Fibroblast of villous mesenchyme (primary cell): ENCODE data around the gene LHFPL2. TPM values are rescaled to one million over a fixed set of nuclear protein-coding genes. Genes with fewer than 3 reads are reported as not detected.
"Not testable (repeated sequence)": the region's sequence is repeated elsewhere in the genome, so short reads cannot be mapped to it uniquely, and the experiment has no call there.

Experiments used
- DNase-seq: peaks from one replicate; pipeline ENCODE4 v3.0.0-alpha.2; 2010; ENCODE audit warnings: low read depth
- H3K4me3 ChIP-seq: 2 replicates; pipeline ENCODE4 v1.5.1; 2011; ENCODE audit warnings: low read depth, mild to moderate bottlenecking, low read length
- total RNA-seq: library from RNA; depleted of rRNA; stranded (reverse); fragments of >200 nt; gene quantifications from 2 replicates; pipeline ENCODE4 v1.2.3, GENCODE V29; 2012
- TF ChIP-seq, protein P1 (sequence below): IDR thresholded peaks from 2 replicates; pipeline ENCODE4 v1.5.1; 2012; ENCODE audit warnings: low read depth, mild to moderate bottlenecking, low read length; ENCODE audit not compliant: insufficient read depth

LHFPL2 gene, protein sequence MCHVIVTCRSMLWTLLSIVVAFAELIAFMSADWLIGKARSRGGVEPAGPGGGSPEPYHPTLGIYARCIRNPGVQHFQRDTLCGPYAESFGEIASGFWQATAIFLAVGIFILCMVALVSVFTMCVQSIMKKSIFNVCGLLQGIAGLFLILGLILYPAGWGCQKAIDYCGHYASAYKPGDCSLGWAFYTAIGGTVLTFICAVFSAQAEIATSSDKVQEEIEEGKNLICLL
- 35.0 and 44.1 TPM in 2 replicates for total RNA-seq

DNA sequence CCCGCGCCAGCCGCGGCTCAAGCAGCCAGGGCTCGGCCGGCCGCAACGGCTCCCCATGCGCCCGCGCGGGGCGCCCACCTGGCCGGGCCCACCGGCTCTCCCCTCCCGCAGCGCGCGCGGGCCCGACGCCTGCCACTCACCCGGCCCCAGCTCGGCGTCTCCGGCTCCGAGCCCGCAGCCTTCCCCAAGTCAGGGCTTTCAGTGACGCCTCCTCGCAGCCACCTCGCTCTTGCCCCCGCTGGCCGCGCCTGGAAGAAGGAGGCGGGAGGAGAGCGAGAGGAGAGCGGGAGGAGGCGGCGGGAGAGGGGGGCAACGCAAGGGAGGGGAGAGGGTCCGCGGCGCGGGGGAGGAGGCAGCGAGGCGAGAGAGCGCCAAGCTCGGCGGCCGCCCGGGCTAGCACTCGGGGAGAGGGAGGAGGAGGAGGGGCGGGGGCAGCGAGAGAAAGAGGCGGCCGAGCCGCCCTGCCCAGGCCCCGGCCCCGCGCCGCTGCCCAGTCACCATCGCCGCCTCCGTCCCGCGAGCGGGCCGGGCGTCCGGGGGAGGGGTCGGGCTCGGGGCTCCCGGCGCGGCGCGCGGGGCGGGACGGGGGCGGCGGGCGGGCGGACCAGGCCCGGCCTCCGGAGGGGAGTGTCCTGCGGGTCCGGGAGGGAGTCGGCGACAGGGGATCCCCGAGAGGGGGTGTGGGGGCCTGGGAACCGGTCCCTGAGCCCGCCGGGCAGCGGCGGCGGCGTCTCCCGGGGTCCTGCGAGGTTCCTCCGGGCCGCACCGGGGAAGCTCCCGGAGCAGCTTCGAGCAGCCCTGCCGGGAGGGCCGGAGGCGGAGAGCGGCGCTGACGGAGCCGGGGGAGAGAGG, at the start of gene LHFPL2:
Gene LHFPL2, minus strand, starts transcription at position 414 of the 852 bp plus-strand sequence. CDS start 138,559 bp downstream, outside the sequence.
- DNase-seq, result peak; percentile 74
- TF ChIP-seq, protein P1, sequence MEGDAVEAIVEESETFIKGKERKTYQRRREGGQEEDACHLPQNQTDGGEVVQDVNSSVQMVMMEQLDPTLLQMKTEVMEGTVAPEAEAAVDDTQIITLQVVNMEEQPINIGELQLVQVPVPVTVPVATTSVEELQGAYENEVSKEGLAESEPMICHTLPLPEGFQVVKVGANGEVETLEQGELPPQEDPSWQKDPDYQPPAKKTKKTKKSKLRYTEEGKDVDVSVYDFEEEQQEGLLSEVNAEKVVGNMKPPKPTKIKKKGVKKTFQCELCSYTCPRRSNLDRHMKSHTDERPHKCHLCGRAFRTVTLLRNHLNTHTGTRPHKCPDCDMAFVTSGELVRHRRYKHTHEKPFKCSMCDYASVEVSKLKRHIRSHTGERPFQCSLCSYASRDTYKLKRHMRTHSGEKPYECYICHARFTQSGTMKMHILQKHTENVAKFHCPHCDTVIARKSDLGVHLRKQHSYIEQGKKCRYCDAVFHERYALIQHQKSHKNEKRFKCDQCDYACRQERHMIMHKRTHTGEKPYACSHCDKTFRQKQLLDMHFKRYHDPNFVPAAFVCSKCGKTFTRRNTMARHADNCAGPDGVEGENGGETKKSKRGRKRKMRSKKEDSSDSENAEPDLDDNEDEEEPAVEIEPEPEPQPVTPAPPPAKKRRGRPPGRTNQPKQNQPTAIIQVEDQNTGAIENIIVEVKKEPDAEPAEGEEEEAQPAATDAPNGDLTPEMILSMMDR, result no peak
- peak within 1 kb of the TSS; percentile 89 for H3K4me3 ChIP-seq

DNA sequence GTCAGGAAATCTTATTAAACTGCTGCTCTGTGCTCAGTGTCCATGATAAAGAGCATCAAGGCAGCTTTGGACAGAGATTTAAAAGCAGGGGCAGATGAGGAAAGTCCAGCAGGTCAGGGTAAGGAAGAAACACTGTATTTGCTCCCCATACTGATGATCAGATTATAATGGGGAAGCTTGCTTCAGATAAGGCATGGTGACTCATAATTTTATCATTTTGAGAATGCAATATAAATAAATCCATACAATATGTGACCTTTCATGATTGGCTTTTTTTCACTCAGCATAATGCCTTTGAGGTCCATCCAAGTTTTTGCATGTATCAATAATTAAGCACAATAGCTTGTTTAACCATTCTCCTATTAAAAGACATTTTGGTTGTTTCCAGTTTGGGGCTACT, 48.1 kb upstream of the LHFPL2 start:
- no peak for DNase-seq
- no peak overlapping the region for H3K4me3 ChIP-seq
- TF ChIP-seq, protein P1, result no peak

DNA sequence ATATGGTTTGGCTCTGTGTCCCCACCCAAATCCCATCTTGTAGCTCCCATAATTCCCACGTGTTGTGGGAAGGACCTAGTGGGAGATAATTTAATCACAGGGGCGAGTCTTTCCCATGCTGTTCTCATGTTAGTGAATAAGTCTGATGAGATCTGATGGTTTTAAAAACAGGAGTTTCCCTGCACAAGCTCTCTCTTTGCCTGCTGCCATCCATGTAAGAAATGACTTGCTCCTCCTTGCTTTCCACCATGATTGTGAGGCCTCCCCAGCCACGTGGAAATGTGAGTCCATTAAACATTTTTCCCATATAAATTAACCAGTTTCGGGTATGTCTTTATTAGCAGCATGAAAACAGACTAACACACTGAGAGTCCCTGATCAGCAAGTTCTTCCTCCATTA, 47.5 kb upstream of the LHFPL2 start:
- H3K4me3 ChIP-seq, DNase-seq: not testable (repeated sequence)

DNA sequence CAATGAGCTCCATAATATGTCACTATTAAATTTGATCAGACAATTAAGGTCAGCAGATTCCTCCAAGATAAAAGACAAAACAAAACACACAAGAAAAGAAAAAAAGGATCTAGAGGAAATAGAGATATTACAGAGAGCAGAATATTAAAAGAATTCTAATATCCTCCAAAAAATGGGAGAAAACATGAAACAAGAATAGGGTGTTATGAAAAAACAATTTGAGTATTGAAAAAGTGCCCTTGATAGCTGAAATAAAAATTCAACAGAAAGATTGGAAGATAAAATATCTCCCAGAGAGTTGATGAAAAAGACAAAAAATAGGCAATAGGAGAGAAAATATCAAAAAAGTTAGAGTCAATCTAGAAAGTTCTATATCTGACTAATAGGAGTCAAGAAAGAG, 44.8 kb upstream of the LHFPL2 start:
- no peak overlapping the region for H3K4me3 ChIP-seq
- DNase-seq, result no peak
- TF ChIP-seq, protein P1, result no peak

DNA sequence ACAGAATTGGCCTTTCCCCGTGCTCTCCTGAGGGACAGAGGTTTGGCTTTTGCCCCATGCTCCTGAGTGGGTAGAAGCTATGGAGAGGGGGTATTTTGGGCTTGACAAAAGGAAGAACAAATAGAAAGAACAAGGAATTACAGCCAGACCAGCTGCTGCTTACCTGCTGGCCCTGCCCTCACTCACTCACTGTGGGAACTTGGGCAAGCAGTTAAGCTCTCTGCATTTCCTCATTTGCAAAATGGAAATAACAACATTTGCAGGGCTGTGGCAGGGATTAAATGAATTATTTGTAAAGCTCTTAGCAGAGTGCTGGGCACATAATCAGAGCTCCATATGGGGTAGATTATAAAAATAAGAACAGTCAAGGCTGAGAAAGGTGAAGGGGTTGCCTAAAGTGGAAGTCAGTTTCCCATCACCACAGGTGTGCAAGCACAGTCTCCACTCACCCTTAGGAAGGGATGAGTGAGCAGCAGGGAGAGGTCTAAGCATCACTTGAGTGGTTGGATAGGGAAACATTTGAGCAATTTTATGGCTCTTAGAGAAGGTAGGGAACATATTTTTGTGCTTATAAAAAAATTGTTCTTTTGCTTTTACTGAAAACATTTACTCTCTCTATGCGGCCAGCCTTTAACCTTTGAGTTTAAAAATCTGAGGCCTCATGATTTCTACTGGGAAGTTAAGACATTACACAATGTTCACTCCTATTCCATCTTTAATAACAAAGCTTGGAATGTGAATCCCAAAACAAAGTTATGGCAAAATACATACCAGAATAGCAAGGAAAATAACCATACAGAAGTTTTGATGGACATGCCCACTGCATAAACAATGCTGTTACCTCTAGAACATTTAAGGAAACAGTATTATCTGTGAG, 42.8 kb upstream of the LHFPL2 start:
- DNase-seq, result peak; percentile 68

DNA sequence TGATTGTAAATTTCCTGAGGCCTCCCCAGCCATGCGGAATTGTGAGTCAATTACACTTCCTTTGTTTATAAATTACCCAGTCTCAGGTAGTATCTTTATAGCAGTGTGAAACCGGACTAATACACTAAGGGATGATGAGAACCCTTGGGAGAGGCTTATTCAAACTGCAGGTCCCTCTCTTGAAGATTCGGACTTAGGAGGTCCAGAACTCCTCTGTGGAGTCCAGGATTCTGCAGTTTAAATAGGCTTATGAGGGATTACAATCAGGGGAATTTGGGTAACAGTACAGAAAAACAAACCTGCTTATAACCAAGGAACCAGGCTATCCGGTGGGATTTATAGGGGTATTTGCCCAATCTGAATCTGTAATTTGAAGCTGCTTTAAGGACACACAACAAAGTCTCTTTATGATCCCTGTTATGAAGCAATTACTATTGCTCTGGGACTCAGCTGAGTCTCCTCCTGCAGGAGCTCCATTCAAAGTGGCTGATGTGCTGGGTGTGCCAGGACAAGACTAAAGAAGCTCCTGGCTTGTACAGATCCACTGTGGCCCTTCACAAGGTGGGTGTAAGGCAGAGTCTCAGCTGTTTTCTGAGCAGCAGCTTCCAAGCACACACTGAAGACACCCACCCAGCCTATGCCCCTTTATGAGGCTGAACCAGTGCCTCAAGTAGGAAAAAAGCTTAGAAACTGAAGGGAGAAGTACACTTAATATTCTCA, 41.8 kb upstream of the LHFPL2 start:
- DNase-seq, result no peak
- no peak overlapping the region for H3K4me3 ChIP-seq
- TF ChIP-seq, protein P1, result no peak

More for the DNA sequence above, 42.8 kb upstream of the LHFPL2 start:
- no peak overlapping the region for H3K4me3 ChIP-seq
- TF ChIP-seq, protein P1, result no peak
